GM12878 (cell line): Measurements from ENCODE around the gene PANK1. TPM values are rescaled to one million over a fixed set of nuclear protein-coding genes. Genes with fewer than 3 reads are reported as not detected.

ENCODE experiments used
- ATAC-seq: fragments of 200-7000 bp; cut with Tn5 transposase; 3 replicates; pipeline ENCODE4 v1.9.1; 2020; ENCODE audit warnings: mild to moderate bottlenecking, moderate library complexity
- BruUV-seq: library from RNA; stranded (reverse); fragments of 400-500 nt; replicated peaks from 2 replicates; lab custom pipeline; 2021; lab: Mats Ljungman, UMichigan
- CTCF ChIA-PET: fragments of 300-600 bp; sonication (Branson Sonifier 250); formaldehyde crosslinking; extraction: SDS; loops from one replicate; lab custom pipeline; 2021; ENCODE audit warnings: inconsistent platforms; lab: Yijun Ruan, JAX
- POLR2A ChIA-PET: fragments of 350-600 bp; formaldehyde crosslinking; extraction: SDS; loops from one replicate; lab custom pipeline; 2021; ENCODE audit warnings: inconsistent platforms; lab: Charles Lee
- RAD21 ChIA-PET: fragments of 300-600 bp; sonication (Branson Sonifier 250); formaldehyde crosslinking; loops from one replicate; lab custom pipeline; 2023; ENCODE audit warnings: antibody characterized with exemption; ENCODE audit not compliant: unreplicated experiment; lab: Charles Lee
- SMC1A ChIA-PET: fragments of 300-600 bp; sonication (Branson Sonifier 250); formaldehyde crosslinking; loops from one replicate; lab custom pipeline; 2023; ENCODE audit not compliant: unreplicated experiment, uncharacterized antibody; lab: Charles Lee
- DNase-seq: peaks from one replicate; pipeline ENCODE4 v3.0.0-alpha.2; 2011; ENCODE audit warnings: low read depth, low spot score
- FAIRE-seq: peaks from 3 replicates; lab custom pipeline; 2011; peaks lifted over from hg19 to GRCh38; lab: Jason Lieb, UNC
- H2AFZ ChIP-seq: 2 replicates; pipeline ENCODE4 v1.6.0; 2011; ENCODE audit warnings: low read depth, low read length, control low read depth; ENCODE audit not compliant: control insufficient read depth
- H3K27ac ChIP-seq: 2 replicates; pipeline ENCODE4 v1.5.1; 2011; ENCODE audit warnings: control low read depth; ENCODE audit not compliant: control insufficient read depth, insufficient read depth
- H3K27me3 ChIP-seq, 2 experiments: replicated peaks in 1 of 2; 2 replicates each; pipeline versions ENCODE4 v1.6.0 to v1.6.1; 2011; ENCODE audit warnings: low read length in 1 of 2; ENCODE audit not compliant: control insufficient read depth in 2 of 2, insufficient read depth in 2 of 2
- H3K36me3 ChIP-seq, 2 experiments: 2 replicates each; pipeline ENCODE4 v1.5.1; 2011; ENCODE audit warnings: low read length in 1 of 2; ENCODE audit not compliant: control insufficient read depth in 2 of 2, insufficient read depth in 2 of 2
- H3K4me1 ChIP-seq: 2 replicates; pipeline ENCODE4 v1.6.1; 2011; ENCODE audit warnings: mild to moderate bottlenecking, low read length, moderate library complexity, mixed read lengths; ENCODE audit not compliant: control insufficient read depth, insufficient read depth
- H3K4me2 ChIP-seq: 2 replicates; pipeline ENCODE4 v1.6.0; 2011; ENCODE audit warnings: control low read depth; ENCODE audit not compliant: control insufficient read depth, insufficient read depth
- H3K4me3 ChIP-seq: fragments of 200-600 bp; sonication (generic); 2 replicates; pipeline ENCODE4 v1.5.1; 2016
- H3K79me2 ChIP-seq: 2 replicates; pipeline ENCODE4 v1.6.0; 2011; ENCODE audit warnings: low read length; ENCODE audit not compliant: control insufficient read depth, insufficient read depth
- H3K9ac ChIP-seq: 2 replicates; pipeline ENCODE4 v1.8.0; 2011; ENCODE audit warnings: low read length, control low read depth, mixed read lengths; ENCODE audit not compliant: control insufficient read depth, insufficient read depth
- H3K9me3 ChIP-seq: replicated peaks from 3 replicates; pipeline ENCODE4 v1.5.1; 2011; ENCODE audit warnings: mild to moderate bottlenecking, low read length; ENCODE audit not compliant: control insufficient read depth, insufficient read depth
- H4K20me1 ChIP-seq: 2 replicates; pipeline ENCODE4 v1.6.0; 2011; ENCODE audit not compliant: control insufficient read depth, insufficient read depth
- ATF7 ChIP-seq: fragments of 450-650 bp; IDR thresholded peaks from 2 replicates; pipeline ENCODE4 v1.6.1; 2016; ENCODE audit warnings: low read depth, mild to moderate bottlenecking
- BACH1 ChIP-seq: fragments of 450-650 bp; IDR thresholded peaks from 2 replicates; pipeline ENCODE4 v1.6.1; 2017; ENCODE audit warnings: mild to moderate bottlenecking, borderline replicate concordance
- CREM ChIP-seq: IDR thresholded peaks from 2 replicates; pipeline ENCODE4 v1.6.1; 2014; ENCODE audit warnings: antibody characterized with exemption, low read depth
- MEF2B ChIP-seq: fragments of 450-650 bp; IDR thresholded peaks from 2 replicates; pipeline ENCODE4 v1.6.1; 2018; ENCODE audit warnings: mild to moderate bottlenecking, moderate library complexity; ENCODE audit not compliant: partially characterized antibody, poor library complexity, severe bottlenecking
- NR2C1 ChIP-seq: fragments of 450-650 bp; IDR thresholded peaks from 2 replicates; pipeline ENCODE4 v1.6.1; 2017; ENCODE audit warnings: antibody characterized with exemption, mild to moderate bottlenecking, moderate library complexity
- RUNX3 ChIP-seq: IDR thresholded peaks from 2 replicates; pipeline ENCODE4 v1.6.1; 2012; ENCODE audit warnings: low read length, inconsistent platforms
- SMAD1 ChIP-seq: fragments of 450-650 bp; IDR thresholded peaks from 2 replicates; pipeline ENCODE4 v1.6.1; 2018; ENCODE audit warnings: mild to moderate bottlenecking, low read depth; ENCODE audit not compliant: partially characterized antibody
- STAT3 ChIP-seq: IDR thresholded peaks from 2 replicates; pipeline ENCODE4 v1.6.1; 2011; ENCODE audit warnings: low read depth, low read length, improper control_type of control experiment
- YBX1 ChIP-seq: fragments of 450-650 bp; IDR thresholded peaks from 2 replicates; pipeline ENCODE4 v1.6.1; 2016; ENCODE audit warnings: antibody characterized with exemption
- WGBS: methylation state at CpG from one replicate; pipeline ENCODE4 v1.1.6; 2016; ENCODE audit warnings: low lambda C conversion rate; ENCODE audit not compliant: insufficient replicate concordance, insufficient coverage; ENCODE audit errors: missing lambda C conversion rate; 5-methylcytosine and 5-hydroxymethylcytosine counted together
- in situ Hi-C: fragments of 300-500 bp; cut with MboI; formaldehyde crosslinking; loops from 9 replicates; pipeline ENCODE4 v1.14.3; 2018; ENCODE audit warnings: mixed read lengths
- intact Hi-C: fragments of 100-400 bp; cut with micrococcal nuclease; formaldehyde crosslinking; loops from one replicate; pipeline ENCODE4 v1.14.2; 2022; ENCODE audit not compliant: unreplicated experiment
- polyA plus RNA-seq, 11 experiments: library from polyadenylated mRNA; depleted of rRNA in 4 of 11; unstranded in 6 of 11; stranded (reverse) in 5 of 11; fragments of >200 nt; fragmentation: Nextera tagmentation in 4 of 11; fragmentation: Illumina TruSeq in 1 of 11; extraction: Ambion mirVana in 4 of 11; extraction: Trizol in 1 of 11; gene quantifications; 1 replicate in 1 of 11; 2 replicates in 10 of 11; pipeline versions ENCODE4 v1.2.1 to v1.2.3, GENCODE V29; 2011 to 2016; ENCODE audit warnings: inconsistent platforms in 2 of 11, missing spikeins in 2 of 11, low read depth in 1 of 11
- total RNA-seq, 4 experiments: library from RNA; depleted of rRNA in 3 of 4; stranded (reverse); fragments of >200 nt in 3 of 4; fragmentation: Illumina TruSeq in 1 of 4; extraction: Trizol in 1 of 4; gene quantifications; 2 replicates each; pipeline versions ENCODE4 v1.2.1 to v1.2.3, GENCODE V29; 2013 to 2021
- TF ChIP-seq, protein P1 (sequence below): fragments of 450-650 bp; IDR thresholded peaks from 2 replicates; pipeline ENCODE4 v1.6.1; 2017; ENCODE audit warnings: mild to moderate bottlenecking, moderate library complexity
- TF ChIP-seq, protein P2 (sequence below): fragments of 150-350 bp; IDR thresholded peaks from 2 replicates; pipeline ENCODE4 v1.6.1; 2016; ENCODE audit warnings: low read depth, low read length
- TF ChIP-seq, protein P3 (sequence below): IDR thresholded peaks from 2 replicates; pipeline ENCODE4 v1.6.1; 2012; ENCODE audit warnings: low read depth, low read length, improper control_type of control experiment

Gene PANK1
- total and polyA plus RNA-seq, 10 of the 15 experiments (the other 5 are each of a cell fraction or from before 2014, with no cell fraction given) = 1.9 to 10.6 (median 5.8) TPM

DNA sequence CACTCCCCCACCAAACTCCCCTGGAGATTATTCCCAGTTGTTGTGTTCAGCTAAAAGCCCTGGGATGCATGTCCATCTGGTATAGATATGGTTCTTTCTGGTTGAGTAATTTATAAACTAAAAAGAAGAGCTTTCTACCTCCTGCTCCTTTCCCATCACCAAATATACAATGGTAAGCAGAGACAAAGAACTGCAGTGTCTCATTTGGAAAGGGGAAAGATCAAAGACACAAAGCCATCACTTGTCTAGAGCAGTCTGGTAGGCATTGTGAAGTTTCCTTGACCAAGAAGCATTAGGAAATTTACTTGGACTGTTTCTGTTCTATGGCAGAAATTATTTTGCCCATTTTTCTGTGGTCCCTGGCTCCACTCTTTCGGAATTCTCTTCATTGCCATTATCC is 24.9 kb upstream of the PANK1 start:
- no peaks in the 10 kb centered on the region for H3K27me3 ChIP-seq
- H3K9ac ChIP-seq = no peak overlapping the region
- no peak for DNase-seq
- ChIA-PET RAD21 (interaction anchor here (0.9 kb wide), 1 partner anchor 60 kb away, joined by 4 read pairs; no protein-coding TSS in a partner anchor), CTCF (interaction anchor here (0.6 to 2.4 kb wide), 4 partner anchors 11 to 1883 kb away, joined by 3 to 9 read pairs (median 5); partner anchors contain the start of gene KIF20B), POLR2A (interaction anchor here (2.4 kb wide), 1 partner anchor 11 kb away, joined by 7 read pairs; no protein-coding TSS in a partner anchor), SMC1A (interaction anchor here (1.0 to 1.4 kb wide), 8 partner anchors 10 to 109 kb away, joined by 3 to 4 read pairs (median 3); no protein-coding TSS in a partner anchor)
- ATAC-seq = no peak
- H3K4me2 ChIP-seq = no peak overlapping the region
- TF ChIP-seq, protein P1, sequence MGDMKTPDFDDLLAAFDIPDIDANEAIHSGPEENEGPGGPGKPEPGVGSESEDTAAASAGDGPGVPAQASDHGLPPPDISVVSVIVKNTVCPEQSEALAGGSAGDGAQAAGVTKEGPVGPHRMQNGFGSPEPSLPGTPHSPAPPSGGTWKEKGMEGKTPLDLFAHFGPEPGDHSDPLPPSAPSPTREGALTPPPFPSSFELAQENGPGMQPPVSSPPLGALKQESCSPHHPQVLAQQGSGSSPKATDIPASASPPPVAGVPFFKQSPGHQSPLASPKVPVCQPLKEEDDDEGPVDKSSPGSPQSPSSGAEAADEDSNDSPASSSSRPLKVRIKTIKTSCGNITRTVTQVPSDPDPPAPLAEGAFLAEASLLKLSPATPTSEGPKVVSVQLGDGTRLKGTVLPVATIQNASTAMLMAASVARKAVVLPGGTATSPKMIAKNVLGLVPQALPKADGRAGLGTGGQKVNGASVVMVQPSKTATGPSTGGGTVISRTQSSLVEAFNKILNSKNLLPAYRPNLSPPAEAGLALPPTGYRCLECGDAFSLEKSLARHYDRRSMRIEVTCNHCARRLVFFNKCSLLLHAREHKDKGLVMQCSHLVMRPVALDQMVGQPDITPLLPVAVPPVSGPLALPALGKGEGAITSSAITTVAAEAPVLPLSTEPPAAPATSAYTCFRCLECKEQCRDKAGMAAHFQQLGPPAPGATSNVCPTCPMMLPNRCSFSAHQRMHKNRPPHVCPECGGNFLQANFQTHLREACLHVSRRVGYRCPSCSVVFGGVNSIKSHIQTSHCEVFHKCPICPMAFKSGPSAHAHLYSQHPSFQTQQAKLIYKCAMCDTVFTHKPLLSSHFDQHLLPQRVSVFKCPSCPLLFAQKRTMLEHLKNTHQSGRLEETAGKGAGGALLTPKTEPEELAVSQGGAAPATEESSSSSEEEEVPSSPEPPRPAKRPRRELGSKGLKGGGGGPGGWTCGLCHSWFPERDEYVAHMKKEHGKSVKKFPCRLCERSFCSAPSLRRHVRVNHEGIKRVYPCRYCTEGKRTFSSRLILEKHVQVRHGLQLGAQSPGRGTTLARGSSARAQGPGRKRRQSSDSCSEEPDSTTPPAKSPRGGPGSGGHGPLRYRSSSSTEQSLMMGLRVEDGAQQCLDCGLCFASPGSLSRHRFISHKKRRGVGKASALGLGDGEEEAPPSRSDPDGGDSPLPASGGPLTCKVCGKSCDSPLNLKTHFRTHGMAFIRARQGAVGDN = no peak
- TF ChIP-seq CREM (no peak), NR2C1 (no peak), YBX1 (no peak), MEF2B (no peak), STAT3 (no peak), SMAD1 (no peak), BACH1 (no peak), RUNX3 (no peak), ATF7 (no peak)
- TF ChIP-seq, protein P2, sequence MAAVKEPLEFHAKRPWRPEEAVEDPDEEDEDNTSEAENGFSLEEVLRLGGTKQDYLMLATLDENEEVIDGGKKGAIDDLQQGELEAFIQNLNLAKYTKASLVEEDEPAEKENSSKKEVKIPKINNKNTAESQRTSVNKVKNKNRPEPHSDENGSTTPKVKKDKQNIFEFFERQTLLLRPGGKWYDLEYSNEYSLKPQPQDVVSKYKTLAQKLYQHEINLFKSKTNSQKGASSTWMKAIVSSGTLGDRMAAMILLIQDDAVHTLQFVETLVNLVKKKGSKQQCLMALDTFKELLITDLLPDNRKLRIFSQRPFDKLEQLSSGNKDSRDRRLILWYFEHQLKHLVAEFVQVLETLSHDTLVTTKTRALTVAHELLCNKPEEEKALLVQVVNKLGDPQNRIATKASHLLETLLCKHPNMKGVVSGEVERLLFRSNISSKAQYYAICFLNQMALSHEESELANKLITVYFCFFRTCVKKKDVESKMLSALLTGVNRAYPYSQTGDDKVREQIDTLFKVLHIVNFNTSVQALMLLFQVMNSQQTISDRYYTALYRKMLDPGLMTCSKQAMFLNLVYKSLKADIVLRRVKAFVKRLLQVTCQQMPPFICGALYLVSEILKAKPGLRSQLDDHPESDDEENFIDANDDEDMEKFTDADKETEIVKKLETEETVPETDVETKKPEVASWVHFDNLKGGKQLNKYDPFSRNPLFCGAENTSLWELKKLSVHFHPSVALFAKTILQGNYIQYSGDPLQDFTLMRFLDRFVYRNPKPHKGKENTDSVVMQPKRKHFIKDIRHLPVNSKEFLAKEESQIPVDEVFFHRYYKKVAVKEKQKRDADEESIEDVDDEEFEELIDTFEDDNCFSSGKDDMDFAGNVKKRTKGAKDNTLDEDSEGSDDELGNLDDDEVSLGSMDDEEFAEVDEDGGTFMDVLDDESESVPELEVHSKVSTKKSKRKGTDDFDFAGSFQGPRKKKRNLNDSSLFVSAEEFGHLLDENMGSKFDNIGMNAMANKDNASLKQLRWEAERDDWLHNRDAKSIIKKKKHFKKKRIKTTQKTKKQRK = no peak
- TF ChIP-seq, protein P3, sequence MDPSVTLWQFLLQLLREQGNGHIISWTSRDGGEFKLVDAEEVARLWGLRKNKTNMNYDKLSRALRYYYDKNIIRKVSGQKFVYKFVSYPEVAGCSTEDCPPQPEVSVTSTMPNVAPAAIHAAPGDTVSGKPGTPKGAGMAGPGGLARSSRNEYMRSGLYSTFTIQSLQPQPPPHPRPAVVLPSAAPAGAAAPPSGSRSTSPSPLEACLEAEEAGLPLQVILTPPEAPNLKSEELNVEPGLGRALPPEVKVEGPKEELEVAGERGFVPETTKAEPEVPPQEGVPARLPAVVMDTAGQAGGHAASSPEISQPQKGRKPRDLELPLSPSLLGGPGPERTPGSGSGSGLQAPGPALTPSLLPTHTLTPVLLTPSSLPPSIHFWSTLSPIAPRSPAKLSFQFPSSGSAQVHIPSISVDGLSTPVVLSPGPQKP = no peak
- no peaks in the 10 kb centered on the region for H3K36me3 ChIP-seq
- H3K9me3 ChIP-seq = no peaks in the 10 kb centered on the region
- no peaks in the 10 kb centered on the region for H3K4me1 ChIP-seq
- no TSS peak for BruUV-seq
- H3K27ac ChIP-seq = no peak overlapping the region
- in situ Hi-C loops = no loop called here
- no peak for FAIRE-seq
- no peaks in the 10 kb centered on the region for H3K79me2 ChIP-seq
- 89% methylated on average over 1 of the region's 1 CpG for WGBS
- intact Hi-C loops = no loop called here
- no peaks in the 10 kb centered on the region for H4K20me1 ChIP-seq
- no peak overlapping the region for H2AFZ ChIP-seq
- no peak overlapping the region for H3K4me3 ChIP-seq
